GM12872 (cell line): ENCODE measurements around the gene MYH2.

ENCODE experiments used
- CTCF ChIP-seq: IDR thresholded peaks from 3 replicates; pipeline ENCODE4 v1.5.1; 2011; ENCODE audit warnings: low read depth, mild to moderate bottlenecking, low read length, moderate library complexity; ENCODE audit not compliant: insufficient read depth

Gene MYH2

GRCh38 chr17:10549096-10549842, at the start of gene MYH2:
MYH2 (minus strand) TSS chr17:10549658; CDS start chr17:10547920, 1,738 bp downstream.
- TF ChIP-seq CTCF: no peak

GRCh38 chr17:10598621-10599020, 49.2 kb upstream of the MYH2 start:
- no peak for TF ChIP-seq CTCF

- TF ChIP-seq CTCF: no peak
These were observed 40.2 kb upstream of the MYH2 start for GRCh38 chr17:10589553-10590145.

- TF ChIP-seq CTCF: no peak
These were observed 36.1 kb upstream of the MYH2 start for GRCh38 chr17:10585529-10585928.

- TF ChIP-seq CTCF: no peak
These were observed 34.4 kb upstream of the MYH2 start for GRCh38 chr17:10583834-10584233.

GRCh38 chr17:10579270-10579669, 29.8 kb upstream of the MYH2 start:
- TF ChIP-seq CTCF: no peak

- no peak for TF ChIP-seq CTCF
These were observed 24.9 kb upstream of the MYH2 start for GRCh38 chr17:10574324-10574723.
